ENCODE data around the gene SPIN1. TPM values are rescaled to one million over a fixed set of nuclear protein-coding genes. Genes with fewer than 3 reads are reported as not detected.

Gene SPIN1
- total RNA-seq, 2 donors from 2014 or later: 55.6 to 56.3 TPM

DNA sequence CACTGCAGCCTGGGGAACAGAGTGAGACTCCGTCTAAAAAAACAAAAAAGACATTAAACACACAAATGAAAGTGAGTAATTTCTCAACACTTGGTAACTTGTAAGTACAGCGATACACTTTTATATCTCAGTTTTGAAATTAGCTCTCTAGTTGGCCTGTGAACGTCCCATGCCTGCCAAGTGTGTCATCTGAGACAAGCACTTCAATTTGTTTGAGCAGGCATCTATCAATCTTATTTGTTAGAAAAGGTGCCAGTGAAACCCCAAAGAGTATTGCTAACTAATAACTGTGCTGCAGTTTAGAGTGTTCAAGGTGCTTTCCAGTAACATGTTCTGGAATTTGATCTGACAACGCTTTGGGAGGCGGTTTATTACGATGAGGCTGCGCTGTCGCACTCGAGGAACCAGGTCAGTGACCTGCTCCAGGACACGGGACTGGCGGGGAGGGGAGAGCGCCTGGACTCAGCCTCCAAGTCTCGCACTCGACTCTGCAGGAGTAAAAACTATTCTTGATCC is 1.1 kb upstream of the SPIN1 start:
- DNase-seq: peak; percentile 29
- intact Hi-C loops (cut with DNase I): loop anchor here in 1 of 2 donors (5.0 kb wide), 1 partner anchor 80 kb away; no protein-coding TSS in a partner anchor
- ATAC-seq: peak; percentile 5 to 9

- ATAC-seq (peak; percentile 43 to 61), DNase-seq (peak; percentile 53)
- intact Hi-C loops (cut with DNase I): loop anchor here in 1 of 2 donors (5.0 kb wide), 1 partner anchor 80 kb away; no protein-coding TSS in a partner anchor
Measured at GRCh38 chr9:88387552-88388202, 567 bp upstream of the SPIN1 start.

GRCh38 chr9:88388886-88389605 is 802 bp downstream of the SPIN1 start:
- peak; percentile 66 for DNase-seq
- peak; percentile 50 to 63 for ATAC-seq
- intact Hi-C loops (cut with DNase I): loop anchor here in 1 of 2 donors (5.0 kb wide), 1 partner anchor 82 kb away; no protein-coding TSS in a partner anchor

DNA sequence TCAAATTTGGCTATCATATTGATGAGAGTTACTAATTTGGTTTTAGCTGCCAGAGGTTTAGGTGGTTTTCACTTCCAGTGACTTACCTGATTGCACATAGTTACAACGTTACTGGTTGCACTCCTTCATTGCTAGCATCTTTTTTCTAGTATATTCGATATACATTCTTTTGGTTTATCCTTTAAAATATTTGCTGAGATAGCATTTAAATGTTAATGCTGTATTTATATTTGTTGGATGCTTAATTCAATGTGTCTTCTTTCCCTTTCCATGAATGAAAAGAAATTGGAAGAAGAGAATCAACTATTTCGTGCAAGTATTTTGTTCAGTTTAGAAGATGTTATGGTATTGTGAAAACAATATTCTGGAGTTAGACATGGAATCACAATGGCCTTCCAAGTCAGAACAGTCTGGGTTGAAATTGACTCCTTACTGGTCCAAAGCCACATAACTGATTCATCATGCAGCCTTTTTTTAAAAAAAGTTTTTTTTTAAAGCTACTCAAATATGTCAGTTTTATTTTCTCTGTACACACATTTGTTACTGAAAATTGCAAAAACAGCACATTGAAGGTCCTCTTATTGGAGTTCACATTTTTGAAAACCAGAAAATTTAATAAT is 2.2 kb downstream of the SPIN1 start:
- DNase-seq (no peak), ATAC-seq (no peak)
- intact Hi-C loops (cut with DNase I): no loop called here

DNA sequence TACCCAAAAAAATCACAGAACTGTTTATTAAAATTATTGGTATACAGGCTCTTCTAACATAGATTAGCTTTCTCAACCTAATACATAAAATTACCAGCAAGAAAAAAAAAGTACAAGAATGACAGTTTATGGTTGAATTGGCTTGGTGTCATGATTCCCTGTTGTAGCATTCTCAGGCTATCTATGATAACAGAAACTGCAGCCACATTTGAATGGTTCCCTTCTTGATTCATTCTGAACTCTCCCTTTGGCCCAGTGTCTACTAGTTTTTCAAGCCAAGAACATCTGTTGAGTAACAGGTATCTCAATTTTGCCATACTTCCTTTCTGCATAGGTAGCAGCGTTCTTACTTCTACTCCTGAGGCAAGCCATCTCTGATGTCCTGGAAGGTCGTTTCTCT is 3.0 kb downstream of the SPIN1 start:
- ATAC-seq (no peak), DNase-seq (no peak)
- intact Hi-C loops (cut with DNase I): no loop called here

- no peak for ATAC-seq
- intact Hi-C loops (cut with DNase I): no loop called here
- DNase-seq: no peak
Measured at GRCh38 chr9:88391921-88392320, 3.7 kb downstream of the SPIN1 start.

DNA sequence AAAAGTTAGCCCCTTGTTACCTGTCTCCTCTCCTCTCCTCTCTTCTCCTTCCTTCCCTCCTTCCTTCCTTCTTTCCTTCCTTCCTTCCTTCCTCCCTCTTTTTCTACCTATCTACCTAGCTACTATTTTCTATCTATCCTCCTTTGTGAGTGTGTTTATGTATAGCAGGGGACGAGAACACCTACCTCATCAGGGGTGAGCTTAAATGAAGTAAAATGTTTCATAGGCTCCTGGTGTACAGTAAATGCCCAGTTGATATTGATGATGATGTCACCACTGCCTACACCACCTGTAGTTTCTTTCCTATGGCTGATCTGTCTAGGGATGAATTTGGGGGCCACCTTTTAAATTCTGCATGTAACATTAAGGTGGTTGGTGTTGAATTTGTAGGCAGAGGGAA is 4.3 kb downstream of the SPIN1 start:
- DNase-seq: no peak
- ATAC-seq: no peak
- intact Hi-C loops (cut with DNase I): no loop called here

DNA sequence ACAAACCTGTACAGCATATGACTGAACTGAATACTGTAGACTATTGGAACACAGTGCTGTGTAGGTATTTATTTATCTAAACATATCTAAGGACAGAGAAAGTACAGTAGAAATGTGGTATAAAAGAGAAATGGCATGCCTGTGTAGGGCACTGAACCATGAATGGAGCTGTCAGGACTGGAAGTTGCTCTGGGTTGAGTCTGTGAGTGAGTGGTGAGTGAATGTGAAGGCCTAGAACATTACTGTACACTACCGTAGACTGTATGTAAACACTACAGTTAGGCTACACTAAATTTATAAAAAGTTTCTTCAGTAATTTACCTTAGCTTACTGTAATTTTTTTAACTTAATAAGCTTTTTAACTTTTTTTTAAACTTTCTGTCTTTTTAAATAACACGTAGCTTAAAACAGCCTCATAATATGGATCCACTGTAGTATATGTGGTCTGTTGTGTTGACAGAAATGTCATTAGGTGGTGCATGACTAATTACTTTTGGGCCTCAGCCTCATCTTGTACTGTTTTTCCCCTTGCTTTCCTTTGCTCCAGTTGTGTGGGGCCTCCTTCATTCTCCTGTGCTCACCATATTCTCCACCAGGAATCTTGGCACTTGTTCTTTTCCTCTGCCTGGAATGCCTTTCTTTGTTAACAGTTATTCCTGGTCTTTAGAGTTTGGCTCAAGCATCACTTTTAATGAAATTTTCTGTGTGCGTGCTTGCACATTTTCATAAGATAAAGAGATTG is 8.8 kb downstream of the SPIN1 start:
- ATAC-seq (no peak), DNase-seq (no peak)
- intact Hi-C loops (cut with DNase I): no loop called here

DNA sequence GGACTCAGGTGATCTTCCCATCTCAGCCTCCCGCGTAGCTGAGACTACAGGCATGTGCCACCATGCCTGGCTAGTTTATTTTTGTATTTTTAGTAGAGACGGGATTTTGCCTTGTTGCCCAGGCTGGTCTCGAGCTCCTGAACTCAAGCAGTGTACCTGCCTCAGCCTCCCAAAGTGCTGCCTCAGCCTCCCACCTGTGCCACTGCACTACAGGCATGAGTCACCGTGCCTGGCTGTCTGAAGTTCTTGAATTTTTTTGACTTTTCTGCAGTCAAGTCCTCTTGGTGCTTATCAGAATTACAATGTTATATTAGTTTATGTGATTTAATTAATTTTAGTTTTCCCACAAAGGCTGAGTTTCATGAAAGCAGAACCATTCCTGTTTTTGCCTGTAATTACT is 9.8 kb downstream of the SPIN1 start:
- intact Hi-C loops (cut with DNase I): no loop called here
- DNase-seq: no peak
- no peak for ATAC-seq

- DNase-seq (no peak), ATAC-seq (peak; percentile 19 to 67)
- intact Hi-C loops (cut with DNase I): no loop called here
Measured at GRCh38 chr9:88399966-88400365, 11.7 kb downstream of the SPIN1 start.

DNA sequence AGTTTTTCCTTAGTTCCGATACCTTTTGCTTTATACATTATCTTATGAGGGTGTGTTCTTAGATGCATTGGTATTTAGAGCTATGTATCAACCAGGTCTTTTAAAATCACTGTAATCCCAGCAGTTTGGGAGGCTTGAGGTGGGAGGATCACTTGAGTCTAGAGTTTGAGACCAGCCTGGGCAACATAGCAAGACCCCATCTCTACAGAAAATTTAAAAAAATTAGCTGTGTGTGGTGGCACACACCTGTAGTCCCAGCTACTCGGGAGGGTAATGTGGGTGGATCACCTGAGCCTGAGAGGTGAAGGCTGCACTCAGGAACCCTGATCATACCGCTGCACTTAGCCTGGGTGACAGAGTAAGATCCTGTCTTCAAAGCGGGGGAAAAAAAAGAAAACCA is 15.1 kb downstream of the SPIN1 start:
- intact Hi-C loops (cut with DNase I): no loop called here
- ATAC-seq (no peak), DNase-seq (no peak)

GRCh38 chr9:88406051-88406450 is 17.8 kb downstream of the SPIN1 start:
- intact Hi-C loops (cut with DNase I): no loop called here
- ATAC-seq (no peak), DNase-seq (no peak)

DNA sequence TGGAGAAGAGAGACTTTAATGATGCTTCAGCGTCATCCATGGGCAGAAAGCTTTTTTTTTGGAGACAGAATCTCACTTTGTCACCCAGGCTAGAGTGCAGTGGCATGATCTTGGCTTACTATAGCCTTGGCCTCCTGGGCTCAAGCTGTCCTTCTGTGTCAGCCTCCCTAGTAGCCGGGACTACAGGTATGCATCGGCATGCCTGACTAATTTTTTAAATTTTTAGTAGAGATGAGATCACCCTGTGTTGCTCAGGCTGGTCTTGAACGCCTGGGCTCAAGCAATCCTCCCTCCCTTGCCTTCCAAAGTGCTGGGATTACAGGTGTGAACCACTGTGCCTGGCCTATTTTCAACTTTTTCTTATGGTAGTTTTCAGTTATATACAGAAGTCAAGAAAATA is 23.2 kb downstream of the SPIN1 start:
- no peak for DNase-seq
- intact Hi-C loops (cut with DNase I): no loop called here
- ATAC-seq: no peak

DNA sequence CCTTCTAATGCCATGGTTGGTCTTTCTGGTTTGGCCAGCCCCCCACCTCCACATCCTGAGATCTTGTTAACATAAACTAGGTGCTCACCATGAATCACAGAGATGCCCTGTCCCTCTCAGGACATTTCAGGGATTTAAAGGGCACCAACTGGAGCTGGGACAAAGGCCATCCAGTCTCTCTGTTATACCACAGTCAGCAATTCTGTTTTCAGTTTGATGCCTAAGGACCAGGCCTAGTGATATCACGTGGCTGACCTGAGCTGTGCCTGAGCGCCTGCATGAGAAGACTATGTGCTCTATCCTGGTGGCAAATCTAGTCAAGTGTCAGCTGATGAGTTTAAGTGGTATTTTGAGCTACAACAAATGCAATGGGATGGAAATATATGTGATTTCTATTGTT is 26.1 kb downstream of the SPIN1 start:
- no peak for DNase-seq
- intact Hi-C loops (cut with DNase I): no loop called here
- ATAC-seq: no peak

GRCh38 chr9:88418025-88418424 is 29.8 kb downstream of the SPIN1 start:
- DNase-seq: no peak
- intact Hi-C loops (cut with DNase I): no loop called here
- no peak for ATAC-seq

- ATAC-seq: no peak
- intact Hi-C loops (cut with DNase I): no loop called here
- no peak for DNase-seq
Measured at GRCh38 chr9:88418715-88419540, 30.7 kb downstream of the SPIN1 start.

DNA sequence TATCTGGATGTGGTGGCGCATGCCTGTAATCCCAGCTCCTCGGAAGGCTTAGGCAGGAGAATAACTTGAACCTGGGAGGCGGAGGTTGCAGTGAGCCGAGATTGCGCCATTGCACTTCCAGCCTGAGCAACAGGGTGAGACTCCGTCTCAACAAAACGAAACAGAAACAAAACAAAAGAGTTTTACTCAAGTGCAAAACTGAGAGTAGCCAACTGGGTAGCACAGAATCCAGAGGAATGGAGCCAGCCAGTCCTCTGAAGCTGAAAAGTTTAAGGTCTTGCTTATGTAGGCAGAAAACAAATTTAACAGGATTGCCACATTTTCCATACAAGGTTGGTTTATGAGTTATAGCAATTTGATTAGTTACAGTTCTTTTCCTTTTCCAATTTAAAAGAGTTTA is 32.0 kb downstream of the SPIN1 start:
- ATAC-seq (no peak), DNase-seq (no peak)
- intact Hi-C loops (cut with DNase I): no loop called here

DNA sequence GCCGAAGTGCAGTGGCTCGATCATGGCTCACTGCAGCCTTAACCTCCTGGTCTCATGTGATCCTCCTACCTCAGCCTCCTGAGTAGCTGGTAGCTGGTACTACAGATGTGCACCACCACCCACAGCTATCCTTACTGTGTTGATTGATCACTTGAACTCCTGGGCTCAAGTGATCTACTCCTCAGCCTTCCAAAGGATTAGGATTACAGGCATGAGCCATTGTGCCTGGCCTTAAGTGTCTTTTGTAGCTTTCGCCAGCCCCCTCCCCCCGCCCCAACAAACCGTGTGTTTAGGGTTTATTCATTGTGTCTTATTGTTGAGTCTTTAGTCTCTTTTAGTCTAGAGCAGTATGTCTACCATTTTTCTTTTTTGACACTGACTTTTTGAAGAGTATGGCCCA is 33.1 kb downstream of the SPIN1 start:
- ATAC-seq (no peak), DNase-seq (no peak)
- intact Hi-C loops (cut with DNase I): no loop called here

- ATAC-seq (no peak), DNase-seq (no peak)
- intact Hi-C loops (cut with DNase I): no loop called here
Measured at GRCh38 chr9:88425538-88425950, 37.3 kb downstream of the SPIN1 start.
